GM23338 (cell line): Measurements from ENCODE around the gene NDUFAB1. TPM values are rescaled to one million over a fixed set of nuclear protein-coding genes. Genes with fewer than 3 reads are reported as not detected.

Source experiments
- ATAC-seq: fragments of 200-7000 bp; cut with Tn5 transposase; 3 replicates; pipeline ENCODE4 v1.9.1; 2020
- DNase-seq: peaks from one replicate; pipeline ENCODE4 v3.0.0-alpha.2; 2015; ENCODE audit warnings: low spot score
- H2AFZ ChIP-seq: fragments of 200-600 bp; sonication (generic); 2 replicates; pipeline ENCODE4 v1.8.0; 2016; ENCODE audit warnings: antibody characterized with exemption, mild to moderate bottlenecking, moderate library complexity
- H3F3A ChIP-seq: fragments of 200-600 bp; sonication (generic); replicated peaks from 2 replicates; pipeline ENCODE4 v1.8.0; 2017; ENCODE audit warnings: antibody characterized with exemption, mixed run types, low read depth
- H3K27ac ChIP-seq: fragments of 200-600 bp; sonication (generic); 2 replicates; pipeline ENCODE4 v1.6.1; 2016; ENCODE audit warnings: low read depth
- H3K27me3 ChIP-seq: fragments of 200-600 bp; sonication (generic); 2 replicates; pipeline ENCODE4 v1.8.0; 2016; ENCODE audit warnings: mild to moderate bottlenecking, mixed run types, moderate library complexity; ENCODE audit not compliant: insufficient read depth
- H3K36me3 ChIP-seq: fragments of 200-600 bp; sonication (generic); 2 replicates; pipeline ENCODE4 v1.8.0; 2016; ENCODE audit warnings: mild to moderate bottlenecking; ENCODE audit not compliant: insufficient read depth
- H3K4me1 ChIP-seq: fragments of 200-600 bp; sonication (generic); 2 replicates; pipeline ENCODE4 v1.8.0; 2016; ENCODE audit warnings: mild to moderate bottlenecking, moderate library complexity; ENCODE audit not compliant: insufficient read depth
- H3K4me2 ChIP-seq: fragments of 200-600 bp; sonication (generic); 2 replicates; pipeline ENCODE4 v1.7.1; 2017; ENCODE audit warnings: mixed run types
- H3K4me3 ChIP-seq: fragments of 200-600 bp; sonication (generic); 2 replicates; pipeline ENCODE4 v1.6.1; 2016; ENCODE audit warnings: mixed run types
- H3K79me2 ChIP-seq: fragments of 200-600 bp; sonication (generic); replicated peaks from 2 replicates; pipeline ENCODE4 v1.8.0; 2017; ENCODE audit warnings: mild to moderate bottlenecking; ENCODE audit not compliant: insufficient read depth
- H3K9me2 ChIP-seq: fragments of 200-600 bp; sonication (generic); 2 replicates; pipeline ENCODE4 v1.8.0; 2017; ENCODE audit not compliant: insufficient read depth
- H4K20me1 ChIP-seq: fragments of 200-600 bp; sonication (generic); replicated peaks from 2 replicates; pipeline ENCODE4 v1.8.0; 2017; ENCODE audit warnings: mild to moderate bottlenecking; ENCODE audit not compliant: insufficient read depth
- H3K27ac Mint-ChIP-seq: 2 replicates; pipeline ENCODE4 v1.8.0; 2020; ENCODE audit warnings: inconsistent platforms, mild to moderate bottlenecking, moderate library complexity, mixed read lengths
- H3K27me3 Mint-ChIP-seq: 3 replicates; pipeline ENCODE4 v1.8.0; 2022; ENCODE audit warnings: low read depth, mild to moderate bottlenecking, moderate library complexity, mixed read lengths, inconsistent platforms; ENCODE audit not compliant: insufficient read depth, poor library complexity
- H3K36me3 Mint-ChIP-seq: 3 replicates; pipeline ENCODE4 v1.8.0; 2021; ENCODE audit warnings: low read depth, mild to moderate bottlenecking, inconsistent platforms, moderate library complexity, mixed read lengths
- H3K4me1 Mint-ChIP-seq: 3 replicates; pipeline ENCODE4 v1.8.0; 2020; ENCODE audit warnings: mild to moderate bottlenecking, inconsistent platforms, mixed read lengths
- H3K4me3 Mint-ChIP-seq: 3 replicates; pipeline ENCODE4 v1.8.0; 2021; ENCODE audit warnings: moderate library complexity, mild to moderate bottlenecking, inconsistent platforms, mixed read lengths
- H3K9me3 Mint-ChIP-seq: 3 replicates; pipeline ENCODE4 v1.8.0; 2020; ENCODE audit warnings: moderate library complexity, mild to moderate bottlenecking, inconsistent platforms, mixed read lengths
- ETS1 ChIP-seq: IDR thresholded peaks from 2 replicates; pipeline ENCODE4 v1.6.1; 2016; ENCODE audit warnings: antibody characterized with exemption
- JUNB ChIP-seq: IDR thresholded peaks from one replicate; pipeline ENCODE4 v1.6.1; 2016; ENCODE audit warnings: antibody characterized with exemption; ENCODE audit not compliant: unreplicated experiment
- NANOG ChIP-seq: IDR thresholded peaks from 2 replicates; pipeline ENCODE4 v1.6.1; 2016; ENCODE audit warnings: antibody characterized with exemption, borderline replicate concordance
- STAT1 ChIP-seq: IDR thresholded peaks from one replicate; pipeline ENCODE4 v1.6.1; 2016; ENCODE audit warnings: antibody characterized with exemption; ENCODE audit not compliant: unreplicated experiment
- ZNF114 ChIP-seq: fragments of 250-450 bp; sonication (Bioruptor Pico); IDR thresholded peaks from 2 replicates; pipeline ENCODE4 v1.5.0; 2020; ENCODE audit warnings: mild to moderate bottlenecking, moderate library complexity
- ZNF331 ChIP-seq: fragments of 250-450 bp; sonication (Bioruptor Pico); IDR thresholded peaks from 2 replicates; pipeline ENCODE4 v1.5.0; 2020; ENCODE audit warnings: low read depth, mild to moderate bottlenecking, moderate library complexity
- ZNF462 ChIP-seq: fragments of 250-450 bp; sonication (Bioruptor Pico); IDR thresholded peaks from 2 replicates; pipeline ENCODE4 v1.5.0; 2020; ENCODE audit warnings: mild to moderate bottlenecking, moderate library complexity
- polyA plus RNA-seq: library from polyadenylated mRNA; unstranded; fragments of >200 nt; fragmentation: Nextera tagmentation; extraction: Ambion mirVana; gene quantifications from 2 replicates; pipeline ENCODE4 v1.2.1, GENCODE V29; 2016
- total RNA-seq: library from RNA; depleted of rRNA; stranded (reverse); fragments of >200 nt; shearing (Covaris generic); gene quantifications from 2 replicates; pipeline ENCODE4 v1.2.3, GENCODE V29; 2014

NDUFAB1 gene
- total and polyA plus RNA-seq, 2 experiments from 2014 or later = 136 to 477 TPM

- H3K4me2 ChIP-seq = no peak overlapping the region
- no peaks in the 10 kb centered on the region for H3K27me3 ChIP-seq
- Mint-ChIP-seq H3K27me3 (no peaks in the 10 kb centered on the region), H3K36me3 (peaks cover 70% of the 10 kb centered on the region), H3K4me3 (no peak overlapping the region), H3K9me3 (no peaks in the 10 kb centered on the region), H3K4me1 (no peaks in the 10 kb centered on the region), H3K27ac (no peak overlapping the region)
- H3K4me1 ChIP-seq = no peaks in the 10 kb centered on the region
- H3K79me2 ChIP-seq = peaks cover 41% of the 10 kb centered on the region
- H4K20me1 ChIP-seq = peaks cover 20% of the 10 kb centered on the region; the same call in 1 of the 2 replicates
- no peak overlapping the region for H2AFZ ChIP-seq
- H3K4me3 ChIP-seq = no peak overlapping the region
- 0 out of 2 replicates have a peak, but pooled peaks cover 3% of the 10 kb centered on the region for H3F3A ChIP-seq
- ATAC-seq = no peak
- no peak for DNase-seq
- H3K9me2 ChIP-seq = no peaks in the 10 kb centered on the region
- H3K27ac ChIP-seq = no peak overlapping the region
- H3K36me3 ChIP-seq = peaks cover 63% of the 10 kb centered on the region
- TF ChIP-seq JUNB (no peak), STAT1 (no peak), NANOG (no peak), ZNF462 (CRISPR knock-in tag) (no peak), ETS1 (no peak)
Observed at GRCh38 chr16:23629516-23629915, 33.4 kb upstream of the NDUFAB1 start.

- no peaks in the 10 kb centered on the region for H3K4me1 Mint-ChIP-seq
- no peaks in the 10 kb centered on the region for H3K4me1 ChIP-seq
- no peaks in the 10 kb centered on the region for H3K27me3 ChIP-seq
- H3K4me3 Mint-ChIP-seq = no peak overlapping the region; the same call in 2 of the 3 replicates
- no peak overlapping the region for H3K4me2 ChIP-seq
- no peak overlapping the region for H3K27ac Mint-ChIP-seq
- no peak overlapping the region for H2AFZ ChIP-seq
- no peak for DNase-seq
- no peaks in the 10 kb centered on the region for H3K9me3 Mint-ChIP-seq
- H3K36me3 Mint-ChIP-seq = peaks cover 78% of the 10 kb centered on the region
- H3K27me3 Mint-ChIP-seq = peaks cover 1% of the 10 kb centered on the region
- no peaks in the 10 kb centered on the region for H4K20me1 ChIP-seq
- no peak overlapping the region for H3K27ac ChIP-seq
- ATAC-seq = no peak
- H3K4me3 ChIP-seq = no peak overlapping the region
- no peaks in the 10 kb centered on the region for H3K9me2 ChIP-seq
- H3F3A ChIP-seq = no peaks in the 10 kb centered on the region; the same call in 1 of the 2 replicates
- 0 out of 2 replicates have a peak, but pooled peaks cover 5% of the 10 kb centered on the region for H3K79me2 ChIP-seq
- H3K36me3 ChIP-seq = peaks cover 57% of the 10 kb centered on the region
- TF ChIP-seq ZNF114 (CRISPR knock-in tag) (no peak), STAT1 (no peak), ZNF331 (CRISPR knock-in tag) (no peak)
Observed at GRCh38 chr16:23624092-23624491, 28.0 kb upstream of the NDUFAB1 start.
